Thoracic aorta (tissue), 2 donors: Measurements from ENCODE around the gene SLC10A1. TPM values are rescaled to one million over a fixed set of nuclear protein-coding genes. Genes with fewer than 3 reads are reported as not detected.

Source experiments
- ATAC-seq: fragments of 150-250 bp; one replicate; pipeline ENCODE4 v1.8.0; 2017; ENCODE audit warnings: low read depth; ENCODE audit not compliant: insufficient number of reproducible peaks, low FRiP score
- DNase-seq: peaks from one replicate; pipeline ENCODE4 v3.0.0-alpha.2; 2020; ENCODE audit warnings: low spot score
- H3K27ac ChIP-seq, 2 donors: fragments of 200-600 bp; sonication (generic); 1 replicate in 1 of 2; 2 replicates in 1 of 2; pipeline ENCODE4 v1.5.1; 2016; ENCODE audit warnings: mild to moderate bottlenecking in 2 of 2, moderate library complexity in 2 of 2
- H3K27me3 ChIP-seq: fragments of 200-600 bp; sonication (generic); replicated peaks from 2 replicates; pipeline ENCODE4 v1.6.0; 2016; ENCODE audit warnings: mild to moderate bottlenecking; ENCODE audit not compliant: insufficient read depth
- H3K36me3 ChIP-seq: fragments of 200-600 bp; sonication (generic); one replicate; pipeline ENCODE4 v1.5.1; 2016
- H3K4me1 ChIP-seq, 2 donors: fragments of 200-600 bp; sonication (generic); 1 replicate in 1 of 2; 2 replicates in 1 of 2; pipeline versions ENCODE4 v1.5.1 to v1.6.0; 2016; ENCODE audit warnings: low read depth in 2 of 2, mild to moderate bottlenecking in 1 of 2; ENCODE audit not compliant: control insufficient read depth in 1 of 2
- H3K4me3 ChIP-seq: fragments of 200-600 bp; sonication (generic); 2 replicates; pipeline ENCODE4 v1.5.1; 2016; ENCODE audit warnings: mild to moderate bottlenecking
- H3K9me3 ChIP-seq: fragments of 200-600 bp; sonication (generic); 2 replicates; pipeline ENCODE4 v1.5.1; 2016
- total RNA-seq, 2 donors: library from RNA; depleted of rRNA; stranded (reverse); fragments of >200 nt; gene quantifications; one replicate each; pipeline versions ENCODE4 v1.1.0 to v1.2.3, GENCODE V29; 2016
- TF ChIP-seq, protein P1 (sequence below): fragments of 200-600 bp; sonication (generic); IDR thresholded peaks from one replicate; pipeline ENCODE4 v1.5.1; 2019; ENCODE audit warnings: antibody characterized with exemption

Gene SLC10A1
- total RNA-seq, 2 donors from 2014 or later: not detected

DNA sequence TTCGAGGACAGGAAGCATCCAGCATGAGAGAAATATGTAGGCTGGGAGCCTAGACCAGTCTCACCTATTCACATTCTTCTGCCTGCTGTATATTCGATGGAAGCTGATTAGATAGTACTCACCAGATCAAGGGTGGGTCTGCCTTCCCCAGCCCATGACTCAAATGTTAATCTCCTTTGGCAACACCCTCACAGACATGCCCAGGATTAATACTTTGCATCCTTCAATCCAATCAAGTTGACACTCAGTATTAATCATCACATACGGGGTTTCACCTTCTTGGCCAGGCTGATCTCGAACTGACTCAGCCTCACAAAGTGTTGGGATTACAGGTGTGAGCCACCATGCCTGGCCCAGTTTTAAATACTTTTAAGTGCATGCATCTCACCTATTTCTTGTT lies 30.5 kb upstream of the SLC10A1 start:
- Histone ChIP-seq H3K4me3 (no peak overlapping the region), H3K9me3 (no peaks in the 10 kb centered on the region), H3K36me3 (no peaks in the 10 kb centered on the region), H3K27ac (no peak overlapping the region), H3K27me3 (no peaks in the 10 kb centered on the region), H3K4me1 (no peaks in the 10 kb centered on the region)
- TF ChIP-seq, protein P1, sequence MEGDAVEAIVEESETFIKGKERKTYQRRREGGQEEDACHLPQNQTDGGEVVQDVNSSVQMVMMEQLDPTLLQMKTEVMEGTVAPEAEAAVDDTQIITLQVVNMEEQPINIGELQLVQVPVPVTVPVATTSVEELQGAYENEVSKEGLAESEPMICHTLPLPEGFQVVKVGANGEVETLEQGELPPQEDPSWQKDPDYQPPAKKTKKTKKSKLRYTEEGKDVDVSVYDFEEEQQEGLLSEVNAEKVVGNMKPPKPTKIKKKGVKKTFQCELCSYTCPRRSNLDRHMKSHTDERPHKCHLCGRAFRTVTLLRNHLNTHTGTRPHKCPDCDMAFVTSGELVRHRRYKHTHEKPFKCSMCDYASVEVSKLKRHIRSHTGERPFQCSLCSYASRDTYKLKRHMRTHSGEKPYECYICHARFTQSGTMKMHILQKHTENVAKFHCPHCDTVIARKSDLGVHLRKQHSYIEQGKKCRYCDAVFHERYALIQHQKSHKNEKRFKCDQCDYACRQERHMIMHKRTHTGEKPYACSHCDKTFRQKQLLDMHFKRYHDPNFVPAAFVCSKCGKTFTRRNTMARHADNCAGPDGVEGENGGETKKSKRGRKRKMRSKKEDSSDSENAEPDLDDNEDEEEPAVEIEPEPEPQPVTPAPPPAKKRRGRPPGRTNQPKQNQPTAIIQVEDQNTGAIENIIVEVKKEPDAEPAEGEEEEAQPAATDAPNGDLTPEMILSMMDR: no peak
- no peak for DNase-seq
- ATAC-seq: no peak

- Histone ChIP-seq H3K4me3 (no peak overlapping the region), H3K27ac (no peak overlapping the region), H3K4me1 (no peaks in the 10 kb centered on the region), H3K27me3 (no peaks in the 10 kb centered on the region), H3K9me3 (no peaks in the 10 kb centered on the region), H3K36me3 (no peaks in the 10 kb centered on the region)
- DNase-seq (no peak), ATAC-seq (no peak)
- TF ChIP-seq, protein P1: no peak
Observed at GRCh38 chr14:69822456-69822855, 25.4 kb upstream of the SLC10A1 start.

DNA sequence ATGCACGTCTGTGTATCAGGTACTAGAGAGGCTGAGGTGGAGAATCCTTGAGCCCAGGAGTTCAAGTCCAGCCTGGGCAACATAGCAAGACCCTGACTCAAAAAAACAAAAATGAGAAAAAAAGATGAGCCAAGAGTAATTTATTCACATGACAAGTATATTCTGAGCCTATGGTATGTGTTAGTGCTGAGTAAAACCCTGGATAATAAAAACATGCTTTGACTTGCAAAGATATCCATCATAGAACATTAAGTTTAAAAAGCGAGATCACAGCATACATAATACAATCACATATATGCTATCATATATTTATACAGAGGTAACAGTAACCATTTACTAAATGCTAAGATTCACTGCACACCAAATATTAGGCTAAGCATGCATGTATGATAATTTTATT lies 23.9 kb upstream of the SLC10A1 start:
- DNase-seq (no peak), ATAC-seq (no peak)
- Histone ChIP-seq H3K9me3 (no peaks in the 10 kb centered on the region), H3K27me3 (no peaks in the 10 kb centered on the region), H3K4me3 (no peak overlapping the region), H3K36me3 (no peaks in the 10 kb centered on the region), H3K4me1 (no peaks in the 10 kb centered on the region), H3K27ac (no peak overlapping the region)
- TF ChIP-seq, protein P1: no peak

GRCh38 chr14:69819607-69820006 lies 22.6 kb upstream of the SLC10A1 start:
- H3K4me3 ChIP-seq: no peak overlapping the region
- DNase-seq (no peak), ATAC-seq (no peak)
- no peaks in the 10 kb centered on the region for H3K4me1 ChIP-seq
- H3K27me3 ChIP-seq: no peaks in the 10 kb centered on the region
- no peak overlapping the region for H3K27ac ChIP-seq
- TF ChIP-seq, protein P1: no peak
- no peaks in the 10 kb centered on the region for H3K36me3 ChIP-seq
- no peaks in the 10 kb centered on the region for H3K9me3 ChIP-seq

GRCh38 chr14:69818758-69819191 lies 21.7 kb upstream of the SLC10A1 start:
- H3K36me3 ChIP-seq: no peaks in the 10 kb centered on the region
- DNase-seq: no peak
- ATAC-seq: no peak

More at GRCh38 chr14:69818758-69819191, 21.7 kb upstream of the SLC10A1 start:
- Histone ChIP-seq H3K27me3 (no peaks in the 10 kb centered on the region), H3K4me3 (no peak overlapping the region), H3K4me1 (no peaks in the 10 kb centered on the region), H3K27ac (no peak overlapping the region), H3K9me3 (no peaks in the 10 kb centered on the region)
- TF ChIP-seq, protein P1: peak; percentile 94
